ENCODE data around the gene XPNPEP2.

GRCh38 chrX:129804806-129805205 lies 66.0 kb downstream of the XPNPEP2 start:
- no peak for TF ChIP-seq CTCF (IDR thresholded peaks at IDR 0.05)
- no peak for TF ChIP-seq POLR2AphosphoS5 (IDR thresholded peaks at IDR 0.05; ENCODE audit: low read depth, low read length)
- TF ChIP-seq REST (IDR thresholded peaks at IDR 0.05; ENCODE audit: insufficient read depth in 1 of 2, low read depth in 2 of 2, low read length in 1 of 2), result no peak
- TF ChIP-seq SIN3A (IDR thresholded peaks at IDR 0.05; ENCODE audit: borderline replicate concordance, insufficient read depth, low read depth, low read length), result no peak
